ENCODE measurements around the gene ESPNL. TPM values are rescaled to one million over a fixed set of nuclear protein-coding genes. Genes with fewer than 3 reads are reported as not detected.

ESPNL gene
- total RNA-seq, 1 donor from 2014 or later, result not detected

DNA sequence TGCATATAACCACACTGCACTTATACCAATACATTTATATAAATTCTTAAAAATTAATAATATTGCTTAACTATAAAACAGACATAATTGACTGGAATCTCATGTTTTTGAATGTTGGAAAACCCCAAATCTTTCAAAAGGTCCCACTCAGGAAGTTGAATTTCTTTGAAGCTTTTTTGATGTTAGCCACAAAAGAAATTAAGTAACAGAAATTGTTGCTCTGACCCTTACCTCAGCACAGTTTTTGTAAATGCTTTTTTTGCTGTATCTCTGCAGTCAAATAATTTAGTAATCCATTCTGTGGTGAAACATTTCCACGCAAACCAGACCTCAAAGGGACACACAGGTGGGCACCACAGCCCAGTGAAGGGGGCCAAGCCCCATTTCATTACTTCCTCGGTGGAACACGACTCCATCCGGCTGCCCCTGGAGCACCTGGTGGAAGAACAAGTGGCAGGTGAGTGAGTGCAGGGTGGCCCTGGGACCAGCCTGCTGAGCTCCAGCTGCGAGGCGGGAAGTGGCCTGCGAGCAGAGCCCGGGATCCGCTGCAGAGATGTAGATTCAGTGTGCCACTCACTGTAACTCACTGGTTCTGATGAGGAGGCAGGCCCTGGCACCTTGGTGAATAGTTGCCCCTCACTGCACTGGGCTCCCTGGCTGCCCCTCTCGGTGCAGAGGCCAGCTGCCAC is 31.0 kb upstream of the ESPNL start:
- no peak for DNase-seq (ENCODE audit: missing footprints)
- ATAC-seq, result no peak
- intact Hi-C loops (cut with DNase I), result no loop called here

- DNase-seq (ENCODE audit: missing footprints) (no peak), ATAC-seq (no peak)
- intact Hi-C loops (cut with DNase I), result no loop called here
These were observed 30.3 kb upstream of the ESPNL start for GRCh38 chr2:238069877-238070276.

- intact Hi-C loops (cut with DNase I), result no loop called here
- DNase-seq (ENCODE audit: missing footprints) (no peak), ATAC-seq (no peak)
These were observed 24.7 kb upstream of the ESPNL start for GRCh38 chr2:238075397-238075796.

GRCh38 chr2:238077292-238077691 is 22.8 kb upstream of the ESPNL start:
- ATAC-seq (no peak), DNase-seq (ENCODE audit: missing footprints) (no peak)
- intact Hi-C loops (cut with DNase I), result no loop called here

DNA sequence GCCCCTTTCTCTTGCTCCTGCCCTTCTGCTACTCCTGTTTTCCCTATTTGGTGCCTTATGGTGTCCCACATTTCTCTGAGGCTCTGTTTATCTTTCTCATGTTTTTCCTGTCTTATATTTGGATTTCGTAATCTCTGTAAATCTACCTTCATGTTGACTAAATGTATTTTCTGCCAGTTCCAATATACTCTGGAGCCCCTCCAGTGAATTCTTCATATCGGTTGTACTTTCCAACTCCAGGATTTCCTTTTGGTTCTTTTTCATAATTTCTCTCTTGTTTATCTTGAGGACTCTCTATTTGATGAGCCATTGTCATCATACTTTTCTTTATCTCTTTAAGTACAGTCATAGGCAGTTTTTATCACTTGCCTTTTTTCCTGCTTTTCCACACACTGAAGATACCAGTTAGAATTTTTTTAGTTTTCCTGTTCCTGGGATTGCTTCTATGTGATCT is 20.2 kb upstream of the ESPNL start:
- intact Hi-C loops (cut with DNase I), result no loop called here
- no peak for ATAC-seq

GRCh38 chr2:238080518-238080917 is 19.6 kb upstream of the ESPNL start:
- intact Hi-C loops (cut with DNase I), result no loop called here
- ATAC-seq (no peak), DNase-seq (ENCODE audit: missing footprints) (no peak)

More for the DNA sequence above, 20.2 kb upstream of the ESPNL start:
- DNase-seq (ENCODE audit: missing footprints), result no peak

DNA sequence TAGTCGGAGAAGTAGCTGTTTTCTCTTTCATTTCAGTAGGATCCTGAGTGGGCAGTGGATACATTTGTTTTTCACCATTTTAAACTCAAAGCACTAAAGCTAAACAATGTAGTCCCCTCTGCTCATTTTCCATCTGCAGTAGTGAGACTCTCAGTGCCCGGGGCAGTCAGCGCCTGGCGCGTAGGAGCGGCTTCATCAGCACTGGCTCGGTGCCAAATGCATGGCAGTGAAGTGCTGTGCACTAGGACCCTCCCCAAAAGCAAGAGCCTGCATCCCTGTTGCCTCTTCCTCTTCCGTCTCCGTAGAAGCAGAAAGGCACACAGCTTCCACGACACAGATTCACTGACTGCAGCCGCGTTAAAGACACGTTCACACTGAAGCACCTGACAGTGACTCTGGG is 19.0 kb upstream of the ESPNL start:
- intact Hi-C loops (cut with DNase I), result no loop called here
- no peak for DNase-seq (ENCODE audit: missing footprints)
- no peak for ATAC-seq

DNA sequence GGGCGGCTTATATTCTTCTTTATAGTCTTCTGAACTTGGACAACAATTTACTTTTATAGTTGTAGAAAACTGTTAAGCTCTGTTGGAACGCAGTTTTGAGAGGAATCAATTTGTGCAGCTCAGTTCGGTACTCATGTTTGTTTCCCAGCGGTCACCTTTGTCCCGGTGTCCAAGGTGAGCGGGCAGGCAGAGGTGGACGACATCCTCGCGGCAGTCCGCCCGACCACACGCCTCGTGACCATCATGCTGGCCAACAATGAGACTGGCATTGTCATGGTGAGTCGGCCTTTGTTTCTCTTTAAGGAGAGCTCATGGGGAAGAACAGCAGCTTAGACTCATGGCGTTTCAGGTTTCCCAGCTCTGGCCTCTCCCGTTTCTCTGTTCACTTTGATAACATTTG is 18.6 kb upstream of the ESPNL start:
- intact Hi-C loops (cut with DNase I), result no loop called here
- no peak for DNase-seq (ENCODE audit: missing footprints)
- ATAC-seq, result no peak

- intact Hi-C loops (cut with DNase I), result no loop called here
- no peak for ATAC-seq
- DNase-seq (ENCODE audit: missing footprints), result no peak
These were observed 18.0 kb upstream of the ESPNL start for GRCh38 chr2:238082151-238082550.

DNA sequence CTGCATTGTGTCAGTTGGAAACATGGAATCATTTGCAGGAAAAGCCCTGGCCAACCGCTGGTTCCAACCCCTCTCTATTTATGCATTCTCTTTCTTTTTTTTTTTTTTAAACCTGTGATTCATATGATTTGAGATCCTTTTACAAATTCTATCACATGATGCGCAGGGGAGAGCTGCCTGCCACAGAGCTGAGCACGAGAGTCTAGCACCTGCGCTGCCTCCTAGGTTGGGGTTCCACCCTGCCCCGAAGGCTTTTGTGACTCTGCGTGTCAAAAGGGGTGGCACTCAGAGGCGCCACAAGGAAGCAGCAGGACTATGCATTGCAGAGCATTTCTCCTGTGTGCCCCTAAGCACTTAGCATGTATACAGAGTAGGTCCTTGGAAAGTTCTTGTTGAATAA is 17.3 kb upstream of the ESPNL start:
- ATAC-seq, result no peak
- intact Hi-C loops (cut with DNase I), result no loop called here

GRCh38 chr2:238083919-238084318 is 16.2 kb upstream of the ESPNL start:
- DNase-seq (ENCODE audit: missing footprints), result no peak
- no peak for ATAC-seq
- intact Hi-C loops (cut with DNase I), result no loop called here

More for the DNA sequence above, 17.3 kb upstream of the ESPNL start:
- no peak for DNase-seq (ENCODE audit: missing footprints)

DNA sequence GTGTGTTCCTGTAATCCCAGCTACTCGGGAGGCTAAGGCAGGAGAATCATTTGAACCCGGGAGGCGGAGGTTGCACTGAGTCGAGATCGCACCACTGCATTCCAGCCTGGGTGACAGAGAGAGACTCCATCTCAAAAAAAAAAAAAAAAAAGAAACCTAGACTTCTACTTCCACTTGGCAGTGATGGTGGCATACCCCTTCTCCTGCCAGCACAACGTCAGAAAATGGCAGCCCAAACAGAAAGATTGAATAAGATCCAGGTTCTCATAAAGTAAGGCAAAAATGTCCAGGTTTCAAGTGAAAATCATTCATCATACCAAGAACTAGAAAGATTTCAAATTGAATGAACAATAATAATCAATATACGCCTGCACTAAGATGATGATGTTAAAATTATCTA is 15.4 kb upstream of the ESPNL start:
- DNase-seq (ENCODE audit: missing footprints) (no peak), ATAC-seq (no peak)
- intact Hi-C loops (cut with DNase I), result no loop called here

- no peak for DNase-seq (ENCODE audit: missing footprints)
- no peak for ATAC-seq
- intact Hi-C loops (cut with DNase I), result no loop called here
These were observed 14.2 kb upstream of the ESPNL start for GRCh38 chr2:238085899-238086298.

- intact Hi-C loops (cut with DNase I), result no loop called here
- DNase-seq (ENCODE audit: missing footprints) (no peak), ATAC-seq (no peak)
These were observed 12.9 kb upstream of the ESPNL start for GRCh38 chr2:238087211-238087610.

DNA sequence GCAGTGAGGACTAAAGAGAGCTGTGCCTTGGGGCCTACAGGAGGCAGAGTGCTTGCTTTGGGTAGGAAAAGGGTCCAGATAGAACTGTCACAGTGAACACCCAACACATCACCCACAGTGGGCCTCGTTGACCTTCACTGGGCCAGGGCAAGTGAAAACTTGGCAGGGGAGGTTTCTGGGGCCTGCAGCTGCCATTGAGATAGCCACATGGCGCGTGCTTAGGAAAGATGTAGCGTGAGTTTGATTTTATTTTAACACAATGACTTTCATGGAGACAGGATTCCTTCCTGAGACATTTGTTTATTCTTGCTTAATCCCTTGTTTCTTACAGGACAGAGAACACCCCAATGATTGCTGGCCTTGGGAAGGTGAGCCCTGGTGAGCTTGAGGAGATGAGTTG is 9.3 kb upstream of the ESPNL start:
- no peak for ATAC-seq
- no peak for DNase-seq (ENCODE audit: missing footprints)
- intact Hi-C loops (cut with DNase I), result no loop called here

- peak; percentile 37 for DNase-seq (ENCODE audit: missing footprints)
- ATAC-seq, result no peak
- intact Hi-C loops (cut with DNase I), result no loop called here
These were observed 8.6 kb upstream of the ESPNL start for GRCh38 chr2:238091436-238092060.

DNA sequence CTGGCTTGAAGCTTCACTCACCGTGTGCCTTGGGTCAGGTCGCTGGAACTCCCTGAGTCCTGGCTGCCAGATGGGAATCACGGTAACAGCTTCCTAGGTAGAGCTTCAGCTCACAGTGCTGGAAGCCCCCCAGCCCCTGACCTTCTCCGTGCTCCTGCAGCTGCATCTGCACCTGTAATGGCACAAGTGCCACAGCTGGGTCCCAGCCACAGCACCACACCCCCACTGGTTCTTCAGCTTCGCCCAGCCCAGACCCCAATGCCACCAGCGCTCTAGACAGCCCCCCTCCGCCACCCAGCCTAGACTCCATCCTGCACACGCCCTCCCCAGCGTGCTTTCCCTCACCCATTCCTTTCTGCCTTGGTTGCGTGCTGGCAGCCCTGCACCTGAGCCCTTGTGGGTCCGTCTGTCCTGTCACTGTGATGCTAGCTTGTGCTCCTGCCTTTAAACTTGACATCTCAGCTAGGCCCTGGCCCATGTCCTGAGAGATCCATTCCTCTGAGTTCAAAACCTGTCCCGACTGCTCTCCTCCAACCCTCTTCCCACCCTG is 7.6 kb upstream of the ESPNL start:
- ATAC-seq (no peak), DNase-seq (ENCODE audit: missing footprints) (no peak)
- intact Hi-C loops (cut with DNase I), result no loop called here

DNA sequence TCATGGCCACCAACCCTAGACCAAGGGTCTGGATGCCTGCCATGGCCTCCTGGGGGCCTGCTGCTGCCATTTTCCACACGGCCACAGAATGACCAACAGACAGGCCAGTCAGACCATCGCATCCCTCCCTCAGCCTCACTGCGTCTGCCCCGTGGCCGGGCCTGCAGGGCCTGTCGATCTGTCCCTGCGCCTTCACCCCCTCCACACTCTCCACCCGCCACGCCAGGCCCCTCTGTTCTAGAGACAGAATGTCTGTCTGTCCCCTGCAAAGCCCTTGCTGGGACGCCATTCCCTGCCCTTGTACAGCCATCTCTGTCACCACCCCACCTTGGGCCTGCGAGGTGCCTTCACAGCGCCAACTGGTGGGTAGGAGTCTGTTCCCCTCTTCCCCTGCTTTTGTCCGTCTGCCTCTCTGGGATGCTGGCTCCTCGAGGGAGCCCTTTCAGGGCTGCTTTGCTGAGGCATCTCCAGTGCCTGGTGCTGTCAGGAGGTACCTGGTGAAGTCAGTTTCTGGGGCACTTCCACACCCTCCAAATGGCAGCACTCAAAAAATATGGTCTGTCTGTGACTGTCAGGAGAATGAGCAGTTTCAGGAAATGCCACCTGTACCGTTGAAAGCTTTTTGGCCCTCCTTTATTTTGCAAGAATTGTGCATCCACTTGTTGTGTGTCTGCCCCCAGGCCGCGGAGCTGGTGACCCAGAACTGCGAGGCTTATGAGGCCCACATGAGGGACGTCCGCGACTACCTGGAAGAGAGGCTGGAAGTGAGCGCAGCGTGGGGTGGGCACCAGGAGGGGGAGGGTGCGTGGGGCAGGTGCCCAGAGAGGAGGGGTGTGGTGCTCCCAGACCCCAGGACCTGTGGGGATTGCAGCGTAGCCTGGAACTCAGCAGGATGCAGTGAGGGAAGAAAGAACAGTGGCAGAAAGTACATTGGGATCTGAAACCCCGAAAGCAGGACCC is 6.7 kb upstream of the ESPNL start:
- DNase-seq (ENCODE audit: missing footprints) (peak; percentile 68), ATAC-seq (no peak)
- intact Hi-C loops (cut with DNase I), result no loop called here

DNA sequence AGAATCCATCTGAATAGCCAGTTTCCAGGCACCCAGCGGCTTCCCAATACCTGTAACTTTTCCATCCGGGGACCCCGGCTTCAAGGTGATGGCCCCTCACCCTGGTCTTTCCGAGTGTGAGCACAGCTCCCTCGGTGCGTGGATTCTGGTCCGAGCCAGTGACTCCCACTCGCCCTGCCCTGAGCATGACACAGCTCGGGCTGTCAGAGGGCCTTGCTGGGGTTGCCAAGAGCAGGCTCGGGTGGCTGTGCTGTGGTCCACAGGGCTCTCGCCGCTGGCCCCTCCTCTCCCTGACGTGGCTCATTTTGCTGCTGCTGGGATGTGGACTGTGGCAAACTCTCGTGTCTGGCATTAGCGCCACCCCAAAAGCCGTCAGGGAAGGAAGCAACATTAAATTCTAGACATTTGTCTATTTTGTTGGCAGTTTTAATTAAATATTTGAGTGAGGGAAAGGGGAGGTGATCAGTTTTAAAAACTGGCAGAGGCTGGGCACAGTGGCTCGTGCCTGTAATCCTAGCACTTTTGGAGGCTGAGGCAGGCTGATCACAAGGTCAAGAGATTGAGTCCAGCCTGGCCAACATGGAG is 5.6 kb upstream of the ESPNL start:
- intact Hi-C loops (cut with DNase I), result no loop called here
- DNase-seq (ENCODE audit: missing footprints) (peak; percentile 45), ATAC-seq (no peak)

All from Right ventricle myocardium inferior (tissue), 1 donor.